ENCODE measurements around the gene ARL4C.

ARL4C gene

DNA sequence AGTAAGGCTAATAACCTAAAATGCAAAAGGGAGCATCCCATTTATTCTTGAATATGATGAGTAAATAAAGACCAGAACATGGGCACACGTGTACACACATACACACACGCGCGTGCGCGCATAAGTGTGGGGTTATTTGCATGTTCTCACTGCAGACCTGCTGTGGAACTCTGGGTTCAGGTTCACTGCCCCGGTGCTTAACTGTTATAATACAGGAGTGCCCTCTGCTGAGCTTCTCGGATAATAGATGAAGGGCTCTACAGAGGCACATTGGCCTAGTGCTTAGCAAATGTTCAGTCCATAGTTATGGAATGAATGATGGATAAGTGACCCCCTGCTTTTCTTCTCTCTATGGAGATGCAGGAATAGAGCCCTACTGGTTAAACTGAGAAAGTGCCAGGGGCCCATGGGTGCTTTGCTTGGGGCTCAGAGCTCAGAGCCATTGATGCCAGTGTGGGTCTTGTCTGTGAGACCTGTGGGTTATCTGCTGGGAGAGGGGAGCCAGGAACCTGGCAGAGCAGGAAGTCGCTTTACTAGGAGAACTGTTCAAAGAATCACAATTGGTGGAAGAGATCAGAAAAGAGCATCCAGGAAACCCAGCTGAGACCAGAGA, 3.6 kb upstream of the ARL4C start:
- peak; percentile 65 for DNase-seq (ENCODE audit: low read depth)

DNA sequence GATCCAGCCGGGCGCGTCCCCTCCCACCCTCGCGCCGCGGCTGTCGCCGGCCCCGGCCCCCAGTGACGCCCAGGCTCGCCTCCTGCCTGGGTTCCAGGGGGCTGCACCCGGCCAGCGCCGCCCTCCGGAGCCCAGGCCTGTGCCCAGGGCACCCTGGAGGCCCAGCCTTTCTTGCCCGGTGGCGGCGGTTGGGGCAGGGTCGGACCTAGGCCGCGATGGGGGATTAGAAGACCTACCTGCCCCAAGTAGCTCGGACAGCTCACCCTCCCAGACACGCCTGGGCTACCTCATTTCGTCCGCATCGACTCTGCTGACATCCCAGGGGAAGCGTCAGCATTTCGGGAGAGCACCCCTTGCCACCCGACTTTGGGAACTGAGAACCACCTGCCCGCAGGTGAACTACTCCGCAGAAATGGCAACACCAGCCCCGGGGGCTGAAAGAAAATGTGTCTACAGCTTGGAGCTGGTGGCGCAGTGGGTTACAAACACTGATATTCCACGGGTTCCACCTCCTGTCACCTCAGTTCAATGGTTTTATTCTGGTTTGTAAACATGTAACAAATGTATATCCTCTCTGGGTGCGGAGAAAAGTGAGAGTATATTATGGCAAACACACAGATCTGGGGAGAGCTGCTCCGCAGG, 834 bp upstream of the ARL4C start:
- no peak for DNase-seq (ENCODE audit: low read depth)

DNA sequence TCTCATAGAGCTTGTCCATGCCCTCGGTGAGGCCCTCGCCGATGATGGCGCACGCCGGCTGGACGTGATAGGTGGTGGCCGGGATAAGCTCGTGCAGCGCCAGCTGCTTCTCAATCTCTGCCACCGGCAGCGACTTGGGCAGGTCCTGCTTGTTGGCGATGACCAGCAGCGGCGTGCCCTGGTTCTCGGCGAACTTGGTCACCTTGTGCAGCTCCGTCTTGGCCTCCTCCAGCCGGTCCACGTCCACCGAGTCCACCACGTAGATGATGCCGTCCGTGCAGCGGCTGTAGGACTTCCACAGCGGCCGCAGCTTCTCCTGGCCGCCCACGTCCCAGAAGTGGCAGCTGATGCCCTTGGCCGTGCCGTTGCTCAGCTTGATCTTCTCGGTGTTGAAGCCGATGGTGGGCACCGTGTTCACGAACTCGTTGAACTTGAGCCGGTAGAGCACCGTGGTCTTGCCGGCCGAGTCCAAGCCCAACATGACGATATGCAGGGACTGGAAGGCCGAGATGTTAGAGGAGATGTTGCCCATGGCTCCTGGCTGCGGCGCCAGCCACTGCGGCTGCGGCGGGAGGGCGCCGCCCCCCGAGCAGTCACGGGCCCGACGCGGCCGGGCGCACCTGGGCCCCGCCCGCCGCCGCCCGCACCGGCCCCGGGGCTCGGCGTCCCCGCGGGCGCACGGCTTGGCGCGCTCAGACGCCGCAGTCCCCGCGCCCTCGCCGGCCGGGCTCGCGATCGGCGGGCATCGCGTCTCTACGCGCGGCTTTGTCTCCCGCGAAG, 636 bp downstream of the ARL4C start:
- no peak for DNase-seq (ENCODE audit: low read depth)

DNA sequence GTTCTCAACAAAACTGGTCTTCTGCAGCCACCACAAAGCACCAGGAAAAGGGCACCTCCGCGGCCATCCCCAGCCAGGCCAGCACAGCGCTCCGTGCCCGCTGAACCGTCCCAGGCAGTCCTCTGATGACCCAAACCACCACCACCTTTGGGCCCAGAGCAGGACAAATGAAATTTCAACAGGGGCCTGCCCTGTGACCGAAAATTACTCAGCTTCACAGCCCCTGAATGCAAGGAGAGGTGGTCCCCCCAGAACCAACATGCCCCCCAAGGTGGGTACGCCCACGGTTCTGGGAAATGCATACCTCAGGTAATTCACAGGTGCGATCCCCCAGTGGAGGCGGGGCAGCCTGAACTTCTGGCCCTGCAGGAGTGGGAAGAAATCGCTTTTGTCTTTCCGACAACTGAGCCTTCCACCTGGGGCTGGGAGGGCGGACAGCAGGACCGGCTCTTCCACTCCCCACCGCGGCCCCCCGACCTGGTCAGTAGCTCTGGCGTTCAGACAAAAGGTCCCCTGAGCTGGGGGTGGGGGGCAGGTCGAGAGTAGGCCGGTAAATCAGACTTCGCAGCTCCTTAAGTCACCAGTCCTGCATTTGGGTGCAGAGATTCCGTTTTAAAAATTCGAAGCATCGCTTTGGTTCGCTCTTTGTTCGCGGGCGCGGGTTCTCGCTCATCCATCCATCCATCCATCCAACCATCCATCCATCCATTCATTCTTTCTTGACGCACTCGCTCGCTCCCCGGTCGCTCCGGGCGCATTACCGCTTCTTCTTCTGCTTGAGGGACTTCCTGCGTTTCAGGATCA, 1.4 kb downstream of the ARL4C start:
- no peak for DNase-seq (ENCODE audit: low read depth)

DNA sequence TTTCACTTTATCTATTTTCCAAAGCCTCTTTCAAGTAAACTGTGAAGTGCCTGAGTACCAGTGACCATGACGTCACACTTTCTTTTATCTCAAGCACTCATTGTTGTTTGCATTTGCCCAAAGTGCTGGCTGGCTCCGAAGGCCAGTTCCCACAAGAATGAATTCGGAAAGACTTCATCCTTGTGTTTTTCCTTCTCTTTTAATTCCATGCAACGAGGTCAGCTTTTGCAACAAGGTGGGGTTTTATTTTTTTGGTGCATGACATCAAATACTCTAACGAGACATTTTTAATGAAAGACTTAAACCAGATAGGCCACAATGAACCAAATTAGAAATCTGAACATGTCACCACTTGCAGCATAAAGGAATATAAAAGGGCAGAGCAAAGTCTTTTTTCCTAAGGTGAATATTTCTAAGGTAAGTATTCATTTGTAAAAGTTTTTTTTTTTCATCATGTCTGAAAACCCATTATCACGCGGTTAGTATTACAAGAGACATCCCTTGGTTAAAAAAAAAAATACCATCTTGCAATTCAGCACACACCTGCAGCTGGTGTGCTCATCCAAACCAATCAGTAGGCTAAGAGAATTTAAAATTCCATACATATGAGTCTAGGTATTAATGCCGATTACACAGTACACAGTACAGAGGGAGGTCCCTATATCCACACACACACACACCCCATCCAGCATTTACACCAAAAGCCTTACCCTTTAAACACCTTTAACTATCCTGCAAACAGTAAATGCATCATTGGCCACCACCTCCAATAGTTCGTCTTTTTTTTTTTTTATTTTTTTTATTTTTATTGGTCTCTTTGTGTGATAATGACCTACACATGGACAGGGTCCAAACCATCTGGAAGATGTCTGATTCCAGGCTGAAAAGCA, 2.3 kb downstream of the ARL4C start:
- no peak for DNase-seq (ENCODE audit: low read depth)

DNA sequence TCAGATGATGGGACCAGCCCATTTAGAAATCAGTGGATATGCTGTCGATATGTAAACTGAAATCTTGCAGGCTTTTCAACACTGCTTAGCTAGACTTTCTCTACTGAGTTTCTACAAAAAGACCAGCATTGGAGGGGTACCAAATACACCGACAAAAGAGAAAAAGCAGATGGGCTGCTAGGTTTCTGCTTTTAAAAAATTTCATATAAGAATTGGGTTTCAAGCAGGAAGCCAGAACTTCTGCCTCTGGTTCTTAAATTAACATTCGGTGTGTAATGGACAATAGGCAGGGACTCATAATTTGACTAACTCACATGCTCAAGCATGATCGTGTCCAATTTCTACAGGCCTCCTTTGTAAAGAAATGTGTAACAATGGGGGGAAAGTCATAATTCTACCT, 3.1 kb downstream of the ARL4C start:
- DNase-seq (ENCODE audit: low read depth), result no peak

DNA sequence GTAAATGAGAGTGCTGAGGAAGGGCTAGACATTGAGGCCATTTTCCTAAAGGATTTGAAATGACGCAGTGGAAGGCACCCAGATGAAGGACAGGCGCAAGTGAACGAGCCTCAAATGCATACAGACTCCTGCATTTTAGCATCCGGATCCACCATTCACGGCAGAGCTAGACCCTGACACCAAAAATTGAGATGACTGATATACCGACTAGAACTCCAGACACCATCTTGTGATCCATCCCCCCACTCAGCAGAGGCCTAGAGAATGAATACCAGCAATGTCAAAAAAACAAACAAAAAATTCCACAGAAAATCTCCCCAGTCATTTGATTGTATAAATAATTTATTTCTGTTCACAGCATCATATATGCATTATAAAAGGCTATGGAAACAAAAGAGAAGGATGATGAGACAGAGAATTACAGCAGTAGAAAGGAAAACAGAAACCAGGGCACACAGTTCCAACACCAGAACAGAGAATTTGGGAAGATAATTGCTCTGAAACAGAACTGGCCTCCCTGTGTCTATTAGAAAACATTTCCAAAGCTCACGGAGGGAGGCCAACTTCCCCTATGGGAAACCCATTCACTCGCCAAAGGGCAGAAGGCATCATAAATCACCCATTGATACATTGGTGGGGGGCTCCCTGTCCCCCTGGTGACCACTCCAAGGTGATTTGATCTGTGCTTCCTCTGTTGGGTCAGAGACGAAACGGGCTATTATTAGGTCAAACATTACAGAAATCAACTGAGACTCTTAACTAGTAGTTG, 4.0 kb downstream of the ARL4C start:
- no peak for DNase-seq (ENCODE audit: low read depth)

DNA sequence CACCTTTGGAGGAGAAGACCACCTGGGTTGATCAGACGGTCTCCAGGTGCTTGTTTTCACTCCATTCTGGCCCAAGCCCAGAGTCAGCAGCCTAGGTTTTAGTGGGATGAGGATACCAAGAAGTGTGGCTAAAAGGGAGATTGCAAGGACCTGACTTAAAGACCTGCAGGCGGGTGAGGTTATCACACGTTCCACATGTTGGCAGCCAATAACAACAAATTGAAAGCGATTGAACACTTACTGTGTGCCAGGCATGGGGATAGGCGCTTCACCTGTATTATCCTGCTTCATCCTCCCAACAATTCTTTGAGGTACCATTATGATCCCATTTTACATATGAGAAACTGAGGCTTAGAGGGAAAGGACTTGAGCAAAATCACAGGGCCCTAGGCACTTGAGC, 5.0 kb downstream of the ARL4C start:
- DNase-seq (ENCODE audit: low read depth), result no peak

DNA sequence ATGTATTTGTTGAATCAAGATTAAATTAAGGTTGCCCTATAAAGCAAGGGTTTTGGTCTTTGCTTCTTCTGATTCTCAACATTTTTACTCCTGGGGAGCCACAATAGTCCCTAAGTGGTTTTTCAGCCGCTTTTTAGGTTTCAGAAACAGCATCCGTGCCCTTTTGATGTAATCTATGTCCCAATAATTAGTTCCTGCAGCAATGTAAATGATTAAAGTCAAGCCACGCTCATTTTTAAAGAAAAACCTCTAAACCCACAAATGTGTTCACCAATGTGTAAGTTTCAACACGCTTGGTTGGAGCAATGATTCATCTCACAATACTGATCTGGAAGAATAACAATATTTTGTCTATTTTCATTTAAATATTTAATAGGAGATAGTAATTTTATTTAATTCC, 5.6 kb downstream of the ARL4C start:
- DNase-seq (ENCODE audit: low read depth), result no peak

DNA sequence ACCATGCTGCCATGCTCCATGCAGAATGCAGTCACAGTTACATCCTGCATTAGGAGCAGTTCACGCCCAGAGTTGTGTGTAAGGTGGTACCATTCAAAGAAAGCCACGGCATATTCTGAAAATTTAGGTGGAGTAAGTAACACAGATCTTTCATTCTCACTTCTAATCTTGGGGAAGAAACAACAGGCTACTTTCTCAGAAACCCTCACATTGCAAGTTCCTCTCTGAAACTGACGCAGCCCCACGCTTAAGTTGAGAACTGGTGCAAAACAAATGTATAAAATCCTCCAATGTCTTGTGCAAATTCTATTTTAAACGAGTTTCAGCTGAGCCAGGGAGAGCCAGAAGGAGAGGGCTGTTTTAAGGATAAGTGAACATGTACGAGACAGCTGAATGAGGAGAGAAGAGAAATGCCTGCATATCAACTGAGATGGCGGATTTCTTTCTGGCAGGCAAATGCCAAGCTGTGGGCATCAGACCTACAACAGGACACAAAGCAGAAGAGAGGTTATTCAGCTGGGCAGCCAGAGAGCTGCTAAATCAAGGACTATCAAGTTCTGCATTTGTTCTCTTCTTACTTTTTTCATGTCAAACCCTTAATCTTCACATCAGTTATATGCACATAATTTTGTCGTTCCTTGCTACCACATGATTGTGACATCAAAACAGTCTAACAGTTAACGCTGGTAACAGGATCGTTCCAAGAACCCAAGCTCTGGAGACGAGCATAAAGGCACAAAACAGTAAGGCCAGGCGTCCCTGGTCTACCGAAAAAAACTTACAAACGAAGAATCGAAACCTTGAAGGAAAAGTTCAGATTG, 6.4 kb downstream of the ARL4C start:
- no peak for DNase-seq (ENCODE audit: low read depth)

DNA sequence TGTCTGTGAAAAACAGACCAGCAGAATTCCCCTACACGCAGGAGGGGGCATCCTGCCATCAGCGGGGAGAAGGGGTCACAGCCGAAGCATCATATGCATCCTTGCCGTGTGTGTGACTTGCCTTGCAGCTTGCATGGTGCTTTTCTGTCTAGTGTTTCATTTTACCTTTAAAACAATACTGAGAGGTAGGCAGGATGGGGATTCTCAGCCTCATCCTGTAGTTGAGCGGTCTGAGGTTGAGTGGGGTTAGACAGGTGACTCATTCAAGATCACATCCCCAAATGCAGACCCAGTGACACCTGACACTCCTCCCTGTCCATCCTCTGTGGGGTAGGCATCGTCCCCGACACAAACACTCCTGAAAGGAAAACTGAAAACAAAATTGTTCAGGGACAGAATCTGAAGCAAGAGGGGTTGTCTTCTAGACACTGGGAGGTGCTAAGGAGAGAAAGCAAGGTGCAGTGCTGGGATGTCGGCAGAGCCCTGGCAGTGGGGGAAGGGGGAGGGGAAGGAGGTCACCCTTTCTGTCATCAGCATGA, 7.9 kb downstream of the ARL4C start:
- DNase-seq (ENCODE audit: low read depth), result peak; percentile 65

DNA sequence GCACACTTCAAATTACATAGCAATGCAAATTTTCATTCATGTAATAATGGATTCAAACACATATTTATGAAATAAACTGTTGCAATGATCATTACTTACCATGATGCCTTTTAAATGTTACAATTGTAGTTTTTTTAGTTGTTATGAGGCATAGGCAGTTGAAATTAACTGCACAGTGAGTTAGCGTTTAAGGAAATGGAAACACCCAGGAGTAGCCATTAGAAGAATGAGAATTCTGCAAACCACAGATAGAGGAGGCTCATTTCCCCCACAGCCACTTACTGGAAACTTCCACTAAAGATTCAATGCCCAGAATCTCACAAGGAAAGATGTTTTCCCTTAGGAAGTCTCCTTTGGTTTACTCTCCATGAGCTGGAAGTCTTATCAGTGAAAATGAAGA, 8.4 kb downstream of the ARL4C start:
- DNase-seq (ENCODE audit: low read depth), result no peak

DNA sequence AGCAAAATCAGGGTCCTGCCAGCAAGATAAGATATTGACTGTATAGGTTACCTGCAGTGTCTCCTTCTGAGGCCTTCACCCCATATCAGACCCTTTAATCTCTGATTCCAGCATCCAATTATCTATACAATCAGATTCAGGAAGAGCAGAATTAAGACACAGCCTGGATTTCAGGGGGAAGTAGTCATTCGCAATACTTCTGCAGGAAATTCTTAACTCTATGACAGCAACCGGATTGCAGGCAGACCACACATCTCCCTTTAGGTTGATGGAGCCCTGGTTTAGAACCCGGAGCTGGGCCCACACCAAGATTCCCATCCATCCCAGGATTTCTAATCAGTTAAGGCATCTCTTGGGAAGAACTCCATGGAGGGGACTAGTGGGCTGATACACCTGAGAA, 9.5 kb downstream of the ARL4C start:
- DNase-seq (ENCODE audit: low read depth), result no peak

DNA sequence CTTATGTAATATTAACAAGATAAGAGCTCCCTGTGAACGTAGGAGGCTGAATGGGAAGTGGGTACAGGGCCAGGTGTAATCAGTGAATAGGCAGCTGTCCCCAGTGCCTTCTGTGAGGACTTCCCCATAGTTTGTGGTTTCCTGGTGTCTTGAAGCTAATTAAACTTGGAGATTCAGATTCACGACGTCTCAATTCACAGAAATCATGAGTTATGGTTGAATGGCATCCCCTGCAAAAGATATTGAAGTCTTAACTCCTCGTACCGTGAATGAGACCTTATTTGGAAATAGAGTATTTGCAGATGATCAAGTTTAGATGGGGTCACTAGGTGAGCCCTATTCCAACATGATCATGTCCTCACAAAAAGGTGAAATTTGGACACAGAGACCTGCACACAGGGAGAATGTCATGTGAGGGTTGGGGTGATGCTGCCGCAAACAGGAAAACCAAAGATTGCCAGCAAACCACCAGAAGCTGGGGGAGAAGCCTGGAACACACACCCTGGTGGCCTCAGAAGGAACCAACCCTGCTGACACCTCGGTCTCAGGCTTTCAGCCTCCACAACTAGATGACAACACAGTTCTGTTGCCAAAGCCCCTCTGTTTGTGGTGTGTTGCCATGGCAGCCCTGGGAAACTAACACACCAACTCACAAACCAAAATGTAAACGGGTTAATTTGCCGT, 13.2 kb downstream of the ARL4C start:
- DNase-seq (ENCODE audit: low read depth), result peak; percentile 79

DNA sequence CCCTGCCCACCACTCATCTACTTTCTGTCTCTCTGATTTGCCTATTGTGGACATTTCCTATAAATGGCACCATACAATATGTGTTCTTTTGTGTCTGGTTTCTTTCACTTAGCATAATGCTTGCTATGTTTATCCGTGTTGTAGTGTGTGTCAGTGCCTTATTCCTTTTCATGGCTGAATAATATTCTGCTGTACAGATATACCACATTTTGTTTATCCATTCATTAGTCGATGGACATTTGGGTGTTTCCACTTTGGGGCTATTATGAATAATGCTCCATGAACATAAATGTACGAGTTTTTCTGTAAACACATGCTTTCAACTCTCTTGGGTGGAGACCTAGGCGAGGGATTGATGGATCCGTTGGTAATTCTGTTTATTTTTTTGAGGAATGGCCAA, 15.6 kb downstream of the ARL4C start:
- DNase-seq (ENCODE audit: low read depth), result no peak

DNA sequence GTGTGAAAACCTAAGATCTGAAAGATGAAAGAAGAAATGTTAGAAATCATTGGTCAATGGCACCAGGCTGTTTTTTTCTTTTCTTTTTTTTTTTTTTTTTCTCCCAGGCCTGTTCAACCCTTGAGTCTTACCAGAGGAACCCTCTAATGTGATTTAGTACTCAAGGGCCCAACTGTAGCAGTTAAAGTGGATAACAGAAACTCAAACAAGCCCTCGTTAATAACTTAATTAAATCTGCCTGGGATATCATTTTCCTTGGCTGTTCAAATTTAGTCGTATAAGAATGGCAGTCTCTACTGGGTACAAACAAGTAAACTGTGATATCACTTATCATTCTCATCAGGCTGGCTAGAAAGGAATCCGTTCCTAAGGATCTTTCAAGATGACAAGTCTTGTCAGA, 16.5 kb downstream of the ARL4C start:
- no peak for DNase-seq (ENCODE audit: low read depth)

DNA sequence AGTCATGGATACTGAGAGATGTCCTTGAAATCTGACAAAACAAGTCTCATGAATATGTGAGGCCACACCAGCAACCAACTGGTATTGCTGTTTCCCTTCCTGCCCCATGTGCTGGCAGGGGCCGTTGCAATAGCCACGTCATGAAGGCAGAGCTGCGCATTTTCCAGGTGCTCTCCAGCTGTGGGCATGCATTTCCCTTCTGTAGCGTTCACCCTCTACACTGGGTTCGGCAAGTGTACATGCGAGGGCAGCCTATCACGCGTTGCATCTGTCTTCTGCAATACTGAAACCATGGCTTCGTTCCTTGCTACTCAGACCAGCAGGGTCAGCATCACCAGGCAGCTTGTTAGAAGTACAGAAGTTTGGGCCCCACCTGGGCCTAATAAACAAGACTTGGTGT, 17.4 kb downstream of the ARL4C start:
- no peak for DNase-seq (ENCODE audit: low read depth)

DNA sequence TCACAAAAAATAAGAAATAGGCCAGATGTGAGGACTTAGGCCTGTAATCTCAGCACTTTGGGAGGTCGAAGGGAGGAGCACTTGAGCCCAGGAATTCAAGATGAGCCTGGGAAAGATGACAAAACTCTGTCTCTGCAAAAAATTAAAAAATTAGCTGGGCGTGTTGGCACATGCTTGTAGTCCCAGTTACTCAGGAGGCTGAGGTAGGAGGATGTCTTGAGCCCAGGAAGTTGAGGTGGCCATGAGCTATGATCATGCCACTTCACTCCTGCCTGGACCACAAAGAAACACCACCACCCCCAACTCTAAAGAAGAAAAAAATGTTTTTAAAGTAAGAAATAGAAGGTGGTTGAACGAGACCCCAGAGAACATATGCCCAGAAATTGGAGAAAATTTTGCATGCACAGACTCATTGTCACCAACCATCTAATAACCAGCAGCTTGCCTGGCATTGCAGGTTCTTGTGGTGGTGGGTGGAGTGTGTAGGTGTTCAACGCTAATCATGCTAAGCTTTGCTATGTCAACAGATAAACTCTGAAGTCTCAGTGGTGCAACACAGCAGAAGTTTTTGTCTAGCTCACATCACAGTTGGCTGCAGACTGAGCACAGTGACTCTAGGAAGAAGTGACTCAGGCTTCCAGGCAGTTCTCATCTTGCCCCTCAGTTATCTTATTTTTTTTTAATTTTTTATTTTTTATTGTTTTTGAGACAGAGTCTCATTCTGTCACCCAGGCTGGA, 18.6 kb downstream of the ARL4C start:
- DNase-seq (ENCODE audit: low read depth), result no peak
